GM12892 (cell line): ENCODE measurements around the gene MYADML2.
"Not testable (repeated sequence)": the region's sequence is repeated elsewhere in the genome, so short reads cannot be mapped to it uniquely, and the experiment has no call there.

Experiments
- DNase-seq: peaks from one replicate; pipeline ENCODE4 v3.0.0; 2011; ENCODE audit not compliant: insufficient read length
- FAIRE-seq: peaks from 2 replicates; lab custom pipeline; 2011; peaks lifted over from hg19 to GRCh38; lab: Jason Lieb, UNC
- POLR2A ChIP-seq: IDR thresholded peaks from 2 replicates; pipeline ENCODE4 v1.6.1; 2011; ENCODE audit warnings: low read depth, low read length, control low read depth
- POLR2AphosphoS5 ChIP-seq: IDR thresholded peaks from 2 replicates; pipeline ENCODE4 v1.6.1; 2011; ENCODE audit warnings: low read depth, low read length, control low read depth
- TAF1 ChIP-seq: IDR thresholded peaks from 2 replicates; pipeline ENCODE4 v1.6.1; 2011; ENCODE audit warnings: low read depth, mild to moderate bottlenecking, control low read depth, low read length, borderline replicate concordance

MYADML2 gene

GRCh38 chr17:81920612-81921536 lies 26.2 kb downstream of the MYADML2 start:
- TF ChIP-seq POLR2AphosphoS5 = no peak
- no peak for TF ChIP-seq TAF1
- TF ChIP-seq POLR2A = no peak
- FAIRE-seq (no peak), DNase-seq (no peak)

DNA sequence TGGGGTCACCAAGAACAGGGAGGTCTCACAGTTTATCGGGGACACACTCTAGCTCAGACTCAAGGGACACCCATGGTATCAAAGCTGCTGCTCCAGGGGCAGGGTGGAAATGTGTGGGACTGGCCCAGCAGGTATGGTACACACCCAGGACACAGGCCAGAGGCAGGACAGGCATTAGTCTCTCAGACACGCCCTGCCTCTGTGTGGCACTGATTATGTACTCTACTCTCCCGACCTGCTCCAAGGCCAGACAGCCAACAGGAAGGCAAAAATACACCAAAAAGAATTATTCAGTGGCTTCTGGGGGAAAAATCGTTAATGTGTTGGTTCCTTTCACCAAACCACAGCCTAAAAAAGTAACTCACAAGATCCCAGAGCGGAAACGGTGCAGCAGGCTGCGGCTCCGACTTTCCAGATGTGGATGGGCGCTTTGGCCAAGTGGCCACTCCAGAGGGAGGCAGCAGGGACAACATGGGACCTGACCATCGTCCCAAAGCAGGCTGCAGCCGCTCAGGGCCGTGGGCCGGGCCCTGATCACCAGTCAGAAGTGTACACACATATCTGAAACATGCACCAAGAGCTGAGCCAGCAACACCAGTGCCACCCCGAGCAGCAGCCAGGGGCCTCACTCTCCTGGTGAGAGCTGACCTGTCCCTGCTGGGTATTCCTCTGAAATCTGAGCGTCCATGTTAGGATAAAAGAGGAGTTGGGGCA lies 28.0 kb downstream of the MYADML2 start:
- FAIRE-seq = peak; percentile 73
- TF ChIP-seq POLR2A = no peak
- TF ChIP-seq POLR2AphosphoS5 = no peak
- no peak for TF ChIP-seq TAF1
- DNase-seq = no peak

GRCh38 chr17:81918333-81918669 lies 28.7 kb downstream of the MYADML2 start:
- DNase-seq = not testable (repeated sequence)
- peak; percentile 54 for FAIRE-seq

DNA sequence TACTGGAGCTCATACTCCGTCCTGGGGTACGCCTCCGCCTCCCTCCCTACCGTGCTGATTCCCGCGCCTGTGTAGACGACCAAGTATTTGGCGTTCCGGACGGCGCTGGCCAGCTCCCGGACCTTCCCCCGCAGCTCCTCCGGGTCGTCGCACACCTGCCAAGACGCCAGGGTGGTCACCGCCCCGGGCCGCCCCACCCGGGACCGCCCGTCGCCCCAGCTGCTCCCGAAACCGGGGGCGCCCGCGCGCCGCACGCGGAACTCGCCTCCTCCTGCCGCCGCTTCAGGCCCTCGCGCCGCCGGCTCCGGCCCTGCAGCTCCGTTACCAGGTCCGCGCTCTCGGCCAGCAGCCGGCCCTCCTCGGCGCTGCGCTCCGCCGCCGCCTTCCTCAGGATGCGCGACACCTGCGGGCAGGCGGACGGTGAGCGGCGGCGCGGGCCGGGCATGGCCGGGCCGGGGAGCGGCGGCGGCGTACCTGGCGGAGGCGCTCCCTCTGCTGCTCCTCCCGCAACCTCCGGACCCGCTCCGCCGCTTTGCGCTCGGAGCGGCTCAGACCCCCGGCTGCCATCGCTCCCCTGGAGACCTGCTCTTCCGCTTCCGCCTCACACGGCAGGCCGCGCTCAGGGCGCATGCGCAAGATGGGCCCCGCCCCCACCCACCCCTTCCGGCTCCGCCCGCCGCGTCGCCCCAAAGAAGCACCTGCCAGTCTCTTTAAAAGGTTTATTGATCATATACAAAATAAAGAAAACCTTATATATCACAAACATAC lies 29.3 kb downstream of the MYADML2 start, which contains the start of gene SIRT7:
Gene SIRT7, minus strand, starts transcription at position 612 of the 768 bp plus-strand sequence. Its CDS starts 45 bp downstream, at position 567.
- TF ChIP-seq POLR2AphosphoS5 = peak; percentile 80
- peak; percentile 74; the same call in 1 of the 2 replicates for TF ChIP-seq TAF1
- peak; percentile 89 for TF ChIP-seq POLR2A
- peak; percentile 88 for FAIRE-seq
- peak; percentile 100 for DNase-seq

DNA sequence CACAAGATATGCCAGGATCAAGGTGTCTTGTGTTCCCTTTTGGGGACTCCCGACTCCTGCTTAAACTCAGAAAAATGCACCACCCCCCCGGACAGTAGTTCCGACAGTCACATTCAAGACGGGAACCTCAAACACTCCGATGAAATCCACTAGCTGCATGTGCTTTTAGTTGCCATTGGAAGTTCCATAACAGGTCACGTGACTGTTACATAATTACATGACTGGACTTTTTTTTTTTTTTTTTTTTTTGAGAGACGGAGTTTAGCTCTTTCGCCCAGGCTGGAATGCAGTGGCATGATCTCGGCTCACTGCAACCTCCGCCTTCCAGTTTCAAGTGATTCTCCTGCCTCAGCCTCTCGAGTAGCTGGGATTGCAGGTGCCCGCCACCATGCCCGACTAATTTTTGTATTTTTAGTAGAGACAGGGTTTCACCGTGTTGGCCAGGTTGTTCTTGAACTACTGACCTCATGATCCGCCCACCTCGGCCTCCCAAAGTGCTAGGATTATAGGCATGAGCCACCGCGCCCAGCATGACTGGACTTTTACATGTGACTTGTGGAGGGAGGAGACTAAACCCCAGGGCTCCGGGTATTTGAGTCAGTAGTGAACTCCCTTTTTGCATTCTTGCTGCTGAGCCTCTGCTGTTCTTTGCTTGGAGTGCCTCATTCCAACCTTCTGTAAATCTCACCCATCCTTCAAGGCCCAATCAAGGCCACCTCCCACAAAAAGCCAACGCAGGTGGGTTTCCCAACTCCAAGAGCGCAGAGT lies 30.6 kb downstream of the MYADML2 start:
- no peak for TF ChIP-seq POLR2A
- no peak for TF ChIP-seq TAF1
- no peak for TF ChIP-seq POLR2AphosphoS5
- DNase-seq = no peak
- FAIRE-seq = no peak

DNA sequence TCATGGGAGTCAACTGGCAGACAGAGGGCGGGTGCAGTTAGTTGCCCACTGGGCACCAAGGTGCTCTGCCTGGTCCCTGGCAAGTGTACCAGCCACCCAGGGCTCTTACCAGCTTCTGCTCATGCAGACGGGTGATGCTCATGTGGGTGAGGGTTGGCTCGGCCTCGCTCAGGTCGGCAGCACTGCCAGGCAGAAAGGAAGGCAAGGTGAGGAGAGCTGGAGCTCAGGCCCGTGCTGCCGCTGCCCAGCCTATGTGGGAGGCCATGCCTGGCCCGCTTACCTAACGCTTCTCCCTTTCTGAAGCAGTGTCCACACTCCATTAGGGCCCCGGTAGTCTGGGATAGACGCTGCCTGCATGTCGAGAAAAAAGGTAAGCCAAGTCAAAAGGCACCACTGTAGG lies 31.7 kb downstream of the MYADML2 start:
- no peak for FAIRE-seq
- DNase-seq = no peak
- no peak for TF ChIP-seq POLR2A
- no peak for TF ChIP-seq TAF1
- TF ChIP-seq POLR2AphosphoS5 = no peak

GRCh38 chr17:81914103-81914850 lies 32.8 kb downstream of the MYADML2 start:
- DNase-seq (no peak), FAIRE-seq (no peak)
- TF ChIP-seq POLR2A (no peak), TAF1 (no peak), POLR2AphosphoS5 (no peak)

DNA sequence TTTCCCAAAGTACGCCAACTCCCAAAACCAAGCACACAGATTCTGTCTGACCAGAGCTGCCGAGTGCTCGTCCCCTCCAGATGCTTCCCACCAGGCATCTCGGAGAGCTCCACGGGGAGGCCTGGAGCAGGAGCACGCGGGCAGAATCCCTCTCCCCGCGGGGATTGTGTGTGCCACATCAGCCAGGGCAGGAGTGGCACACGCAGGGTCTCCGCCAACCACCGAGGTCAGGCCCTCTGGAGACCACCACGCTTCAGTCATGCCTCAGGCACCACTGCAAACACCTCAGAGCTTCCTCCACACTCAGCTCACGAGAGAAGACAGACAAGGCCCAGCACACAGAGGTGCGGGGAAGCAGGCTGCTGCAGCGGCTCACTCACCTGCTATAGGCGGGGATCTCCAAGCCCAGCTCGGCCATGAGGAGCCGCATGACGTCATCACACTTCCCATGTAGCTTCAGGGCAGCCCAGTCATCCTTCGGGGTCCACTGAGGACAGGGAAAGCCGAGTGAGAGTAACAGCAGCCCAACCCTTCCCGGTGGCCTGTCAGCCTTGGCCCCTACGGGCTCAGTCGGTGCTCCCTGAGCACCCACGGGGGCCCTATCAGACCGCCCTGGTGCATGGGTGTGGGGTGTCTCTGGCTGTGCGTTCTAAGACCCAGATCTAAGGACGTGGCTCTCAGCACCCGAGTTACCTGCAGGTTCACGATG lies 33.5 kb downstream of the MYADML2 start:
- TF ChIP-seq POLR2AphosphoS5 (no peak), POLR2A (no peak), TAF1 (no peak)
- no peak for FAIRE-seq
- DNase-seq = no peak

GRCh38 chr17:81912441-81913309 lies 34.4 kb downstream of the MYADML2 start:
- FAIRE-seq = no peak

More at GRCh38 chr17:81912441-81913309, 34.4 kb downstream of the MYADML2 start:
- TF ChIP-seq POLR2A = no peak
- TF ChIP-seq POLR2AphosphoS5 = no peak
- no peak for TF ChIP-seq TAF1
- no peak for DNase-seq
